GM23248 (cell line): ENCODE measurements around the gene ZFYVE21.

Source experiments
- EZH2 ChIP-seq: fragments of 200-600 bp; sonication (generic); IDR thresholded peaks from 2 replicates; pipeline ENCODE4 v1.6.1; 2018; ENCODE audit warnings: antibody characterized with exemption, mild to moderate bottlenecking; ENCODE audit not compliant: insufficient read depth, poor library complexity, severe bottlenecking
- EZH2phosphoT487 ChIP-seq: fragments of 200-600 bp; sonication (generic); IDR thresholded peaks from 2 replicates; pipeline ENCODE4 v1.6.1; 2018; ENCODE audit warnings: antibody characterized with exemption, moderate library complexity, mild to moderate bottlenecking, low read depth; ENCODE audit not compliant: insufficient read depth

- TF ChIP-seq EZH2phosphoT487, result no peak
- TF ChIP-seq EZH2, result no peak
Observed at GRCh38 chr14:103740991-103741689, 25.5 kb downstream of the ZFYVE21 start.
